Ectodermal cell (in vitro differentiated cells): ENCODE results near the gene DNAJC5G.

Experiments
- H3K27ac ChIP-seq: 2 replicates; pipeline ENCODE4 v1.7.0; 2013; ENCODE audit warnings: mild to moderate bottlenecking, low read depth, low read length; ENCODE audit not compliant: insufficient read depth, poor library complexity, severe bottlenecking
- H3K27me3 ChIP-seq: 2 replicates; pipeline ENCODE4 v1.7.0; 2013; ENCODE audit warnings: mild to moderate bottlenecking, low read length; ENCODE audit not compliant: insufficient read depth, control insufficient read depth, poor library complexity, severe bottlenecking
- H3K36me3 ChIP-seq: one replicate; pipeline ENCODE4 v1.7.0; 2013; ENCODE audit warnings: low read length; ENCODE audit not compliant: control insufficient read depth, insufficient read depth
- H3K4me1 ChIP-seq: one replicate; pipeline ENCODE4 v1.7.0; 2013; ENCODE audit warnings: low read length; ENCODE audit not compliant: control insufficient read depth, insufficient read depth
- H3K4me3 ChIP-seq: 2 replicates; pipeline ENCODE4 v1.7.0; 2013; ENCODE audit warnings: low read depth, low read length, control low read depth; ENCODE audit not compliant: insufficient read depth
- H3K9me3 ChIP-seq: 2 replicates; pipeline ENCODE4 v1.7.0; 2013; ENCODE audit warnings: mild to moderate bottlenecking, low read length, moderate library complexity; ENCODE audit not compliant: control insufficient read depth
- WGBS, 2 experiments: methylation state at CpG; one replicate each; pipeline ENCODE4 v1.1.7; 2013; ENCODE audit warnings: missing lambda C conversion rate in 2 of 2; 5-methylcytosine and 5-hydroxymethylcytosine counted together

Gene DNAJC5G

GRCh38 chr2:27320958-27321543 is 45.8 kb downstream of the DNAJC5G start:
- Histone ChIP-seq H3K36me3 (no peaks in the 10 kb centered on the region), H3K27ac (no peak overlapping the region), H3K4me3 (no peak overlapping the region), H3K27me3 (no peaks in the 10 kb centered on the region), H3K4me1 (peaks cover 5% of the 10 kb centered on the region), H3K9me3 (no peaks in the 10 kb centered on the region)
- WGBS, 2 experiments, result 72 to 74% methylated on average over 8 of the region's 8 CpGs

- H3K27me3 ChIP-seq, result no peaks in the 10 kb centered on the region
- H3K4me3 ChIP-seq, result peak overlapping the region; percentile 89
- H3K9me3 ChIP-seq, result no peaks in the 10 kb centered on the region
- peaks cover 5% of the 10 kb centered on the region for H3K4me1 ChIP-seq
- peaks cover 4% of the 10 kb centered on the region for H3K36me3 ChIP-seq
- H3K27ac ChIP-seq, result no peak overlapping the region
- WGBS, 2 experiments, result 8 to 13% methylated on average over 10 of the region's 10 CpGs
Observed at GRCh38 chr2:27322301-27322765, 47.1 kb downstream of the DNAJC5G start.

- H3K27me3 ChIP-seq, result no peaks in the 10 kb centered on the region
- H3K36me3 ChIP-seq, result peaks cover 8% of the 10 kb centered on the region
- H3K4me3 ChIP-seq, result peak within 1 kb of the TSS; percentile 89
- 2% methylated on average over 38 to 39 of the region's 39 CpGs for WGBS, 2 experiments
- peak within 1 kb of the TSS; percentile 83 for H3K27ac ChIP-seq
- H3K9me3 ChIP-seq, result no peaks in the 10 kb centered on the region
- H3K4me1 ChIP-seq, result peaks cover 5% of the 10 kb centered on the region
Observed at GRCh38 chr2:27322766-27323595, 47.7 kb downstream of the DNAJC5G start, which contains the start of gene MPV17. Gene MPV17, minus strand, starts transcription at chr2:27323097. Its CDS starts 580 bp downstream, at chr2:27322517.

- WGBS, 2 experiments, result 42 to 47% methylated on average over 5 of the region's 5 CpGs
- H3K4me3 ChIP-seq, result peak overlapping the region; percentile 89
- peak overlapping the region; percentile 83 for H3K27ac ChIP-seq
- no peaks in the 10 kb centered on the region for H3K27me3 ChIP-seq
- H3K9me3 ChIP-seq, result no peaks in the 10 kb centered on the region
- peaks cover 5% of the 10 kb centered on the region for H3K4me1 ChIP-seq
- peaks cover 15% of the 10 kb centered on the region for H3K36me3 ChIP-seq
Observed at GRCh38 chr2:27323596-27324285, 48.5 kb downstream of the DNAJC5G start.

GRCh38 chr2:27324720-27325119 is 49.5 kb downstream of the DNAJC5G start:
- WGBS, 2 experiments, result 96% methylated on average over 5 of the region's 5 CpGs
- no peaks in the 10 kb centered on the region for H3K9me3 ChIP-seq
- peaks cover 5% of the 10 kb centered on the region for H3K4me1 ChIP-seq
- H3K36me3 ChIP-seq, result peaks cover 23% of the 10 kb centered on the region
- H3K27me3 ChIP-seq, result no peaks in the 10 kb centered on the region
- H3K4me3 ChIP-seq, result no peak overlapping the region
- no peak overlapping the region for H3K27ac ChIP-seq
